Loucy (cell line): ENCODE results near the gene OSR1.

Experiments used
- H2AFZ ChIP-seq: fragments of 200-600 bp; sonication (generic); 2 replicates; pipeline ENCODE4 v1.6.0; 2016; ENCODE audit warnings: antibody characterized with exemption, mild to moderate bottlenecking, low read length, moderate library complexity
- H3F3A ChIP-seq: fragments of 200-600 bp; 2 replicates; pipeline ENCODE4 v1.6.0; 2016; ENCODE audit warnings: antibody characterized with exemption, low read depth, mild to moderate bottlenecking
- H3K27me3 ChIP-seq: fragments of 200-600 bp; sonication (generic); 2 replicates; pipeline ENCODE4 v1.6.1; 2014; ENCODE audit warnings: low read length, mild to moderate bottlenecking; ENCODE audit not compliant: insufficient read depth, poor library complexity, severe bottlenecking
- H3K36me3 ChIP-seq: fragments of 200-600 bp; sonication (generic); 2 replicates; pipeline ENCODE4 v1.6.1; 2016; ENCODE audit warnings: low read length; ENCODE audit not compliant: insufficient read depth
- H3K4me1 ChIP-seq: fragments of 200-600 bp; sonication (generic); 2 replicates; pipeline ENCODE4 v1.5.1; 2014; ENCODE audit warnings: low read length, mild to moderate bottlenecking; ENCODE audit not compliant: insufficient read depth, poor library complexity, severe bottlenecking
- H3K4me2 ChIP-seq: fragments of 200-600 bp; sonication (generic); 2 replicates; pipeline ENCODE4 v1.6.0; 2014; ENCODE audit warnings: antibody characterized with exemption, low read length, low read depth, mild to moderate bottlenecking; ENCODE audit not compliant: poor library complexity, severe bottlenecking
- H3K4me3 ChIP-seq: fragments of 200-600 bp; sonication (generic); 2 replicates; pipeline ENCODE4 v1.5.1; 2014; ENCODE audit warnings: low read length, mild to moderate bottlenecking, mixed read lengths; ENCODE audit not compliant: poor library complexity, severe bottlenecking
- H3K79me2 ChIP-seq: fragments of 200-600 bp; sonication (generic); 2 replicates; pipeline ENCODE4 v1.6.1; 2014; ENCODE audit warnings: low read length; ENCODE audit not compliant: insufficient read depth
- H3K9ac ChIP-seq: fragments of 200-600 bp; sonication (generic); 2 replicates; pipeline ENCODE4 v1.6.0; 2014; ENCODE audit warnings: mild to moderate bottlenecking, low read depth, low read length, moderate library complexity; ENCODE audit not compliant: poor library complexity, severe bottlenecking
- H3K9me2 ChIP-seq: fragments of 200-600 bp; sonication (generic); replicated peaks from 2 replicates; pipeline ENCODE4 v1.6.1; 2016; ENCODE audit warnings: low read depth, low read length, mixed read lengths
- H3K9me3 ChIP-seq: fragments of 200-600 bp; sonication (generic); 2 replicates; pipeline ENCODE4 v1.6.1; 2014; ENCODE audit warnings: mild to moderate bottlenecking, antibody characterized with exemption, low read length, low read depth; ENCODE audit not compliant: insufficient read depth
- H4K20me1 ChIP-seq: fragments of 200-600 bp; sonication (generic); 2 replicates; pipeline ENCODE4 v1.6.0; 2014; ENCODE audit warnings: antibody characterized with exemption, low read length, mild to moderate bottlenecking; ENCODE audit not compliant: insufficient read depth, poor library complexity, severe bottlenecking
- CTCF ChIP-seq: fragments of 200-600 bp; sonication (generic); conservative IDR thresholded peaks from 2 replicates; pipeline ENCODE4 v1.5.1; 2014; ENCODE audit warnings: mild to moderate bottlenecking, antibody characterized with exemption, low read length
- EZH2phosphoT487 ChIP-seq: fragments of 200-600 bp; IDR thresholded peaks from 2 replicates; pipeline ENCODE4 v1.6.1; 2018; ENCODE audit warnings: antibody characterized with exemption, mild to moderate bottlenecking, moderate library complexity, borderline replicate concordance

OSR1 gene

GRCh38 chr2:19380532-19380931, 22.1 kb upstream of the OSR1 start:
- no peaks in the 10 kb centered on the region for H3K9me2 ChIP-seq
- H3K36me3 ChIP-seq, result no peaks in the 10 kb centered on the region
- no peaks in the 10 kb centered on the region for H3K4me1 ChIP-seq
- H3K9ac ChIP-seq, result no peak overlapping the region
- no peaks in the 10 kb centered on the region for H3F3A ChIP-seq
- no peaks in the 10 kb centered on the region for H3K9me3 ChIP-seq
- H3K4me3 ChIP-seq, result no peak overlapping the region
- TF ChIP-seq EZH2phosphoT487, result no peak
- no peak for TF ChIP-seq CTCF
- no peaks in the 10 kb centered on the region for H3K27me3 ChIP-seq
- no peaks in the 10 kb centered on the region for H3K79me2 ChIP-seq
- no peak overlapping the region for H3K4me2 ChIP-seq
- no peak overlapping the region for H2AFZ ChIP-seq
- H4K20me1 ChIP-seq, result no peaks in the 10 kb centered on the region

- H3K27me3 ChIP-seq, result no peaks in the 10 kb centered on the region
- H3K36me3 ChIP-seq, result no peaks in the 10 kb centered on the region
- no peaks in the 10 kb centered on the region for H3K79me2 ChIP-seq
- H2AFZ ChIP-seq, result no peak overlapping the region
- no peaks in the 10 kb centered on the region for H3K9me2 ChIP-seq
- H4K20me1 ChIP-seq, result no peaks in the 10 kb centered on the region
- TF ChIP-seq EZH2phosphoT487, result no peak
- TF ChIP-seq CTCF, result no peak
- no peak overlapping the region for H3K4me3 ChIP-seq
- no peak overlapping the region for H3K4me2 ChIP-seq
- H3K9ac ChIP-seq, result no peak overlapping the region
- H3K9me3 ChIP-seq, result no peaks in the 10 kb centered on the region
- no peaks in the 10 kb centered on the region for H3K4me1 ChIP-seq
- no peaks in the 10 kb centered on the region for H3F3A ChIP-seq
These were observed 20.5 kb upstream of the OSR1 start for GRCh38 chr2:19378939-19379338.

- Histone ChIP-seq H3K27me3 (no peaks in the 10 kb centered on the region), H3F3A (no peaks in the 10 kb centered on the region), H3K79me2 (no peaks in the 10 kb centered on the region), H3K4me1 (no peaks in the 10 kb centered on the region), H3K4me2 (no peak overlapping the region), H4K20me1 (no peaks in the 10 kb centered on the region), H3K9me3 (no peaks in the 10 kb centered on the region), H3K36me3 (no peaks in the 10 kb centered on the region), H3K9me2 (no peaks in the 10 kb centered on the region), H3K4me3 (no peak overlapping the region), H2AFZ (no peak overlapping the region), H3K9ac (no peak overlapping the region)
- TF ChIP-seq CTCF (0 out of 2 replicates have a peak, but pooled peaks have one; percentile 23), EZH2phosphoT487 (no peak)
These were observed 19.3 kb upstream of the OSR1 start for GRCh38 chr2:19377717-19378116.
